HepG2 (cell line): ENCODE measurements around the gene BLVRB. TPM values are rescaled to one million over a fixed set of nuclear protein-coding genes. Genes with fewer than 3 reads are reported as not detected.

Source experiments
- ATAC-seq: fragments of 200-7000 bp; cut with Tn5 transposase; 3 replicates; pipeline ENCODE4 v1.9.1; 2020; ENCODE audit warnings: mild to moderate bottlenecking, moderate library complexity
- BruUV-seq: library from RNA; stranded (reverse); fragments of 400-500 nt; replicated peaks from 2 replicates; lab custom pipeline; 2021; lab: Mats Ljungman, UMichigan
- CTCF ChIA-PET: fragments of 300-600 bp; formaldehyde crosslinking; extraction: SDS; loops from one replicate; lab custom pipeline; 2021; ENCODE audit warnings: low total read pairs, inconsistent platforms, low intra/inter-chr PET ratio; lab: Yijun Ruan, JAX
- POLR2A ChIA-PET: fragments of 350-600 bp; sonication (Branson Sonifier 250); formaldehyde crosslinking; loops from one replicate; lab custom pipeline; 2020; ENCODE audit warnings: antibody characterized with exemption, inconsistent platforms; lab: Yijun Ruan, JAX
- DNase-seq: peaks from one replicate; pipeline ENCODE4 v3.0.0-alpha.2; 2015; ENCODE audit warnings: low spot score
- FAIRE-seq: peaks from 3 replicates; lab custom pipeline; 2011; peaks lifted over from hg19 to GRCh38; lab: Jason Lieb, UNC
- H2AFZ ChIP-seq: one replicate; pipeline ENCODE4 v1.6.1; 2011; ENCODE audit warnings: low read length, inconsistent platforms
- H3K27ac ChIP-seq: fragments of 300-600 bp; 3 replicates; pipeline ENCODE4 v1.8.0; 2011; ENCODE audit warnings: mixed run types, mild to moderate bottlenecking, mixed read lengths, low read length, inconsistent platforms; ENCODE audit not compliant: insufficient read depth; ENCODE audit errors: extremely low read length
- H3K27me3 ChIP-seq, 2 experiments: fragments of 200-600 bp in 1 of 2; 2 replicates in 1 of 2; 3 replicates in 1 of 2; pipeline versions ENCODE4 v1.6.0 to v1.8.0; 2011; ENCODE audit warnings: low read length in 2 of 2, mild to moderate bottlenecking in 2 of 2, moderate library complexity in 2 of 2, inconsistent platforms in 1 of 2; ENCODE audit not compliant: insufficient read depth in 2 of 2, control insufficient read depth in 1 of 2
- H3K36me3 ChIP-seq, 2 experiments: fragments of 200-600 bp in 1 of 2; replicated peaks in 1 of 2; 2 replicates in 1 of 2; 3 replicates in 1 of 2; pipeline versions ENCODE4 v1.5.1 to v1.8.0; 2011; ENCODE audit warnings: low read length in 2 of 2, inconsistent platforms in 1 of 2; ENCODE audit not compliant: insufficient read depth in 2 of 2, control insufficient read depth in 1 of 2
- H3K4me1 ChIP-seq: 2 replicates; pipeline ENCODE4 v1.5.1; 2012; ENCODE audit warnings: low read length, inconsistent platforms; ENCODE audit not compliant: insufficient read depth
- H3K4me2 ChIP-seq: 2 replicates; pipeline ENCODE4 v1.6.0; 2011; ENCODE audit warnings: low read depth, low read length, inconsistent platforms
- H3K4me3 ChIP-seq, 3 experiments: fragments of 200-600 bp in 1 of 3; sonication (generic), shearing (Covaris generic) in 1 of 3; replicated peaks in 1 of 3; 2 replicates each; pipeline ENCODE4 v1.5.1; 2011 to 2016; ENCODE audit warnings: low read length in 3 of 3, inconsistent platforms in 2 of 3, low read depth in 2 of 3, mild to moderate bottlenecking in 2 of 3, control low read depth in 1 of 3, mixed read lengths in 1 of 3; ENCODE audit not compliant: insufficient read depth in 1 of 3
- H3K79me2 ChIP-seq: one replicate; pipeline ENCODE4 v1.6.1; 2011; ENCODE audit warnings: low read length, inconsistent platforms; ENCODE audit not compliant: insufficient read depth
- H3K9ac ChIP-seq: 2 replicates; pipeline ENCODE4 v1.6.0; 2011; ENCODE audit warnings: mild to moderate bottlenecking, low read depth, low read length, inconsistent platforms; ENCODE audit not compliant: insufficient read depth
- H3K9me3 ChIP-seq: 2 replicates; pipeline ENCODE4 v1.5.1; 2012; ENCODE audit warnings: mild to moderate bottlenecking, low read length
- H4K20me1 ChIP-seq: 2 replicates; pipeline ENCODE4 v1.6.0; 2011; ENCODE audit warnings: inconsistent platforms, mild to moderate bottlenecking, low read length, moderate library complexity; ENCODE audit not compliant: insufficient read depth
- FOXP1 ChIP-seq, 2 experiments: fragments of 450-650 bp in 1 of 2; IDR thresholded peaks; 2 replicates each; pipeline ENCODE4 v1.6.1; 2017 to 2018; ENCODE audit warnings: antibody characterized with exemption in 1 of 2
- JUND ChIP-seq: sonication (generic); formaldehyde crosslinking; IDR thresholded peaks from 2 replicates; pipeline ENCODE4 v1.8.0; 2022; ENCODE audit warnings: mild to moderate bottlenecking, missing genetic modification reagents
- NFKBIZ ChIP-seq: IDR thresholded peaks from 2 replicates; pipeline ENCODE4 v1.6.1; 2018; ENCODE audit warnings: missing genetic modification reagents, missing compliant biosample characterization
- NR1H2 ChIP-seq: sonication (generic); formaldehyde crosslinking; IDR thresholded peaks from 2 replicates; pipeline ENCODE4 v1.8.1; 2022; ENCODE audit warnings: low read depth, missing genetic modification reagents, borderline replicate concordance
- SRSF1 ChIP-seq: fragments of 200-400 bp; formaldehyde crosslinking; optimal IDR thresholded peaks from 2 replicates; pipeline ENCODE3; 2017; ENCODE audit warnings: mild to moderate bottlenecking, low read depth, low read length, moderate library complexity
- ZNF614 ChIP-seq: IDR thresholded peaks from 2 replicates; pipeline ENCODE4 v1.6.1; 2018; ENCODE audit warnings: missing biosample characterization, missing genetic modification reagents, inconsistent platforms, borderline replicate concordance
- WGBS: methylation state at CpG from one replicate; pipeline ENCODE4 v1.1.6; 2017; ENCODE audit warnings: low lambda C conversion rate; 5-methylcytosine and 5-hydroxymethylcytosine counted together
- in situ Hi-C: cut with HindIII; loops from 2 replicates; pipeline ENCODE4 v1.10.0; 2017; ENCODE audit warnings: low pct_unique_long_range_greater_than_20kb; ENCODE audit not compliant: extremely low pct_ligation_motif_present
- intact Hi-C: fragments of 100-400 bp; cut with micrococcal nuclease; formaldehyde crosslinking; loops from one replicate; pipeline ENCODE4 v1.10.0; 2022; ENCODE audit not compliant: unreplicated experiment
- polyA plus RNA-seq, 8 experiments: library from polyadenylated mRNA; depleted of rRNA in 3 of 8; stranded (reverse) in 7 of 8; unstranded in 1 of 8; fragments of >200 nt; fragmentation: Illumina TruSeq in 4 of 8; extraction: Trizol in 4 of 8; gene quantifications; 2 replicates each; pipeline versions ENCODE4 v1.2.1 to v1.2.3, GENCODE V29; 2011 to 2016; ENCODE audit warnings: low read depth in 4 of 8, missing spikeins in 1 of 8, mixed read lengths in 1 of 8; ENCODE audit not compliant: insufficient read depth in 1 of 8
- total RNA-seq, 5 experiments: library from RNA; depleted of rRNA; stranded (reverse); fragments of >200 nt; fragmentation: Illumina TruSeq; extraction: Trizol; gene quantifications; 2 replicates each; pipeline ENCODE4 v1.2.3, GENCODE V29; 2016; ENCODE audit warnings: low read depth in 1 of 5

BLVRB gene
- total and polyA plus RNA-seq, 2 of the 13 experiments (the other 11 are each of a cell fraction or from before 2014, with no cell fraction given) = 25.9 to 51.4 TPM

DNA sequence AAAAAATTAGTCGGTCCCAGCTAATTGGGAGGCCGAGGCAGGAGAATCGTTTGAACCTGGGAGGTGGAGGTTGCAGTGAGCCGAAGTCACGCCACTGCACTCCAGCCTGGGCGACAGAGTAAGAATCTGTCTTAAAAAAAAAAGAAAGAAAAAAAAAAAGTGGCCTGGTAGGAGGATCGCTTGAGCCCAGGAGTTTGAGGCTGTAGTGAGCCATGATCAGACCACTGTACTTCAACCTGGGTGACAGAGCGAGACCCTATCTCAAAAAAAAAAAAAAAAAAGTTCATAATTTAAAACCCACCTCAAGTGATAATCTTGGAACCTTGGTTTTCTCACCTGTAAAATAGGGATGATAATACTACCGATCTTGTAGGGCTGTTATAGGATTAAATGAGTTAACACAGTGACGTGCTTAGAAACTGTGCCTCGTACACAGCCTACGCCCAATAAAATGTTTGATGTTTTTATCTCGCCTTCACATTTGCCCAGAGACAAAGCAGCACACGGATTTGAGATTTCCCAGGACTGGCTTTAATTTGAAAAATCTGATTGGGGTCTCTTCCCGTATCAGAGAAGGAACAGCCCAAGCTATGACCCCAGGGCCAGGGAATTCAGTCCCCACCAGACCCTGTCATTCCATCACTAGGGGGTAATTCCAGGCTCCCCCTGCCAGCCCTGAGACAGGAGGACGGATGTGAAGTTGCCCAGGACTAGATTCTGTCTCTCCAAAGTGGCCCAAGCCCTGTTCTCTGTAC, 43.4 kb downstream of the BLVRB start:
- no peaks in the 10 kb centered on the region for H3K9me3 ChIP-seq
- BruUV-seq = no TSS peak
- 91% methylated on average over 15 of the region's 16 CpGs for WGBS
- ATAC-seq (no peak), DNase-seq (no peak), FAIRE-seq (no peak)
- peaks cover 0 to 2% of the 10 kb centered on the region in 2 experiments; a peak in 1 of 5 replicates for H3K36me3 ChIP-seq
- no peak overlapping the region for H3K9ac ChIP-seq
- ChIA-PET POLR2A (no interaction called here), CTCF (interaction anchor here (0.6 kb wide), 1 partner anchor 67 kb away, joined by 3 read pairs; no protein-coding TSS in a partner anchor)
- peaks cover 46% of the 10 kb centered on the region for H3K4me1 ChIP-seq
- no peak overlapping the region for H3K4me3 ChIP-seq
- no peak overlapping the region for H3K27ac ChIP-seq
- H3K27me3 ChIP-seq = no peaks in the 10 kb centered on the region; a peak in 1 of 5 replicates
- H4K20me1 ChIP-seq = no peaks in the 10 kb centered on the region
- H2AFZ ChIP-seq = no peak overlapping the region
- in situ Hi-C loops (no loop called here), intact Hi-C loops (loop anchor here (2.0 to 10.0 kb wide), 2 partner anchors 23 to 77 kb away; partner anchors contain the start of genes C19orf47, PLD3 and SERTAD3)
- 0 out of 2 replicates have a peak overlapping the region, but pooled peaks have one; percentile 79 for H3K4me2 ChIP-seq
- peaks cover 10% of the 10 kb centered on the region for H3K79me2 ChIP-seq
- TF ChIP-seq NR1H2 (CRISPR knock-in tag) (no peak), ZNF614 (CRISPR knock-in tag) (no peak), JUND (no peak), SRSF1 (no peak), NFKBIZ (CRISPR knock-in tag) (no peak), FOXP1 (IDR thresholded peaks at IDR 0.05) (no peak), FOXP1 (CRISPR knock-in tag; IDR thresholded peaks at IDR 0.05) (no peak)
